HG03521 (cell line): ENCODE measurements around the gene TNFRSF13B.

Source experiments
- ATAC-seq: cut with Tn5 transposase; IDR thresholded peaks from one replicate; pipeline ENCODE4 v1.9.1; 2021; ENCODE audit warnings: mild to moderate bottlenecking, moderate library complexity; ENCODE audit not compliant: unreplicated experiment

The TNFRSF13B gene

DNA sequence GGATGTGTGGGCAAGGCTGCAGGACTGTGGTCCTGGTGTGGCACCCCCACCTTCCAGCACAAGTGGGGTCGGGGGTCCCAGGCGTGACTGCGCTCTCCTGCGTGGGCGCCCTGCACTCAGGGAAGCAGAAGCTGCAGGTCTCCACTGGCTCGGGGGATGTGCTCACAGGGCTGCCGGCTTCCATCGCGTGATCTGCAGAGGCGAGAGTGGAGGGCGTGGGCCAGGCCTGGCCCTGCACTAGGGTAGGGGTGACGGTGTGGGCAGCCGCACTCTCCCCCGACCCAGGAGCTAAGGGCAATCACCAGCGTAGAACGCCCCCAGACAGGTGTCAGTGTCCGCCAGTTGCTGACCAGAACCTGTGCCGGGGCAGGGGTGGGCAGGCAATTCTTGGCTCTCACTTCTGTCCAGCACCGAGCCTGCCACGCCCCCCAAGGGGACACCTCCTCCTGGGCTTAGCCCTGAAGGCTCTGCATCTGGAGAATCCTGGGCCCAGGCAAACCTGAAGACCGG, 32.3 kb downstream of the TNFRSF13B start:
- no peak for ATAC-seq

DNA sequence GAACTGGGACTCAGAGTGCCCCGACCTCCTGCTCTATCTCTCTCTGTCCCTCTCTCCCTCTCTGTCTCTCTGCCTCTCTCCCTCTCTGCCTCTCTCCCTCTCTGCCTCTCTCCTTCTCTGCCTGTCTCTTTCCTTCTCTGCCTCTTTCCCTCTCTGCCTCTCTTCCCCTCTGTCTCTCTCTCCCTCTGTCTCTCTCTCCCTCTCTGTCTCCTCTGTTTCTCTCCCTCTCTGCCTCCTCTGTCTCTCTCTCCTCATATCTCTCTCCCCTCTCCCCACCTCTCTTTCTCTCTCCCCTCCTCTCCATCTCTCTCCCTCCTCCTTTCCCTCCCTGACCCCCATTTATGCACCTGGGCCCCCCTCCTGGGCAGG, 32.7 kb downstream of the TNFRSF13B start:
- no peak for ATAC-seq

DNA sequence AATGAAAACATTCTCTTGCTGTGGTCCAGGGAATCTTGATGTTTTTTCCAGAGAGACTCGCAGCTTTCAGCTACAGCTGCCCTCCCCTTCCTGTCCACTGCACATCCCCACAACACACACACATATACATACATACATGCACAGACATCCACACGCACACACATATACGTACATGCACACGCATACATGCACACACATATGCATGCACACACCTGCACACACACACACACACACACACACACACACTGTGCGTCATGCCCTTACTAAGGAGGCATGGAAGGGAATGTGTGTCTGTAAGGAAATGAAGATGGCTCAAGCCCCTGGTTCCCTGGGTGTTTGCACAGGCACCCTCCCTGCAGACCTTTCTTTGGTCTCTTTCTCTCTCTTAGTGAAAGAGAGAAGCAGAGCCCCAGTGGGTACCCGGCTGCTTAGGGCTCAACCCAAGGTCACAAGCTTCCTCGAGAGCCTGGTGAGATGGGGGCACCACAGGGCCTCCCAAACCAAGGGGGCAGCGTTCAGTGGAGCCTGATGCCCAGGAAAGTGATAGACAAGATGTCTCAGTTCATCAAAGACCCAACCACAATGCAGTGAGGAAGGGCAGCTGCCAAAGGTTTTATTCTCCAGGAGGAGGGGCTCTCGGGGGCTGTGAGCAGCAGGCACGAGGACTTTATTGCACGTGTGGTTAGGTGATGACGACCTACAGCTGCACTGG, 33.3 kb downstream of the TNFRSF13B start:
- ATAC-seq = no peak

DNA sequence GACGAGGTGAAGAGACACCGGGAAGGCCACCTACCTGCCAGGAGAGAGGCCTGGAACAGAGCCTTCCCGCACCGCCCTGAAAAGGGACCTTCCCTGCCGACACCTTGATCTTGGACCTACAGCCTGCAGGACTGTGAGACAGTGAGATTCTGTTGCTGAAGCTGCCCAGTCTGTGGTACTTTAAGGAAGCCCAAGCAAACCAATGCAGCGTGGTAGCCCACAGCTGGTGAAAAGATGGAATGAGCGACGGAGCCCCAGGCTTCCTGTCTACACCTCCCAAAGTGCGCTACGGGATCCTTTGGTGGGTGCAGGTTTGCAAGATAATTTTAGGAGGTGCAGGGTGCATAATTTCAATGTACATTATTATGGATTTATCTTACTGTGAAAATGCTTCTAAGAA, 33.9 kb downstream of the TNFRSF13B start:
- ATAC-seq = no peak

DNA sequence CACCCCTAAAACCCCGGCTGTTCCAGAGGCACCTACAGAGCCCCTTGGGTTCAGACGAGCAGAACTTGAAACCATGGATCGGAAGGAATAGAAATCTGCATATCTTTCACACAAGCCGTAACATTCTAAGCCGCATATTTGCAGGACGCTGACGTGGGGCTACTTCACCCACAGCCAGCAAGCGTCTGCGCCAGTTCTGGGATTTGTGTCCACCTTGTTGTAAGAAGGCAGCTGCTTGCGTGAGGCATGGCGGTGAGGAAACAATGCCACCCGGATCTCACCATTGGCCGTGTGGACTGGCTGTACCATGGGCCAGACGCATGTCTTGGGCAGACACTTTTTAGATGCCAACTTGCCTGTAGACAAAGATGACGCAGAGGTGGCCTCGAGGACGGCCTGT, 34.5 kb downstream of the TNFRSF13B start:
- no peak for ATAC-seq

DNA sequence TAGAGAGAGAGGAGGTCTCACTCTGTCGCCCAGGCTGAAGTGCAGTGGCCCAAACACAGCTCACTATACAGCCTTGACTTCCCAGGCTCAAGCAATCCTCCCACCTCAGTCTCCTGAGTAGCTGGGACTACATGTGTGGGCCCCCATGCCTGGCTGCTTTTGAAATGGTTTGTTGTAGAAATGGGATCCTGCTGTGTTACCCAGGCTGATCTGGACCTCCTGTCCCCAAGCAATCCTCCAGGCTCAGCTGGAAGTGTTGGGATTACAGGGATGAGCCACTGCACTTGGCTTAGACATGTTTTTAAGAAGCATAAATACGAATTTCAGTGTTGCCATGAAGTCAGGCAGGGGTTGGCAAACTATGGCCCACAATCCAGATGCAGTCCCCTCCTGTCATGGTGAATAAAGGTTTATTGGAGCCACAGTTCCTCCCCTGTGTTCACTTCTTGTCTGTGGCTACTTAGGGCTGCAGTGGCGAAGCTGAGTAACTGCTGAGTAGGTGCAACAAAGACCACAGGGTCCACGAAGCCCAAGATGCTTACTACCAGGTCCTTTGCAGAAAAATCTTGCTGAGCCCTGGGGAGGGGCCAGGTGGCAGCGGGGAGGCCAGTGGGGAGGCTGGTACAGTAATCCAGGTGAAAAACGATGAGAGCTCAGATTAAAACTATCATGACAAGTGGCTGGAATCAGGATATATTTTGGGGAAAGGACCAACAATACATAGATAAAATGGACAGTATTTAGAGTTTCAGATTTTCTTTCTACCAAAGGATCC, 35.2 kb downstream of the TNFRSF13B start:
- ATAC-seq = no peak

DNA sequence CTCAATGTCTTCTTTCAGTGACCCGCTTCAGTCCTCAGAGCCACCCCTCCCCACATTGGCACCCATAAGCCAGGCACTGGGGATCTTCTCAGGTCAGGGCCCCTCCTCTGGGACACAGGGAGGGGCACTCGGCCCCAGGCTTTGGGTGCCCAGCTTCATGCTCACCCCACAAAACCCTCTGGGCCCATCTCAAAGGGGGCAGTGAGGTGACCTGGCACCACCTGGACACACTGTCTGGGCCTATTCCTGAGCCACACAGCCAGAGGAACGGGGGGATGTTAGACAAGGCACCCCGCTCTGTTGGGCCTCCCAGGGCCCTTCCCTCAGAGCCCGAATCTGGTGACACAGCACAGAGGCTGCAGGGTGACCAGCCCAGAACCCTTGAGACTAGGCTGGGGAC, 36.1 kb downstream of the TNFRSF13B start:
- ATAC-seq = no peak

DNA sequence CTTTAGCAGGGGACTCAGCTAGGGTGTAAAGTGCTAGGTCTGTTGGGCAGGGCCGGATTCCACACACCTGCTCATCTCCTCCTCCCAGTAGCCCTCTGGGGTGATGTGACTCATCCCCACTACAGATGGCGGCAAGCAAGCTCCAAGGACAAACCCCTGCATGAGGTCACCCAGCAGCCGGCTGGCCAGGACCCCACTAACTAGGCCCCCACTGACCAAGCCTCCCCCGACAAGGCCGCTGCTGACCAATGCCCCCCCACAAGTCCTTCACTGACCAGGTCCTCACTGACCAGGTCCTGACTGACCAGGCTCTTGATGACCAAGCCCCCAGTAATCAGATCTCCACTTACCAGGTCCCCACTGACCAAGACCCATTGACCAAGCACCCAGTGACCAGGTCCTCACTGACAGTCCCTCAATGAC, 36.7 kb downstream of the TNFRSF13B start:
- no peak for ATAC-seq

DNA sequence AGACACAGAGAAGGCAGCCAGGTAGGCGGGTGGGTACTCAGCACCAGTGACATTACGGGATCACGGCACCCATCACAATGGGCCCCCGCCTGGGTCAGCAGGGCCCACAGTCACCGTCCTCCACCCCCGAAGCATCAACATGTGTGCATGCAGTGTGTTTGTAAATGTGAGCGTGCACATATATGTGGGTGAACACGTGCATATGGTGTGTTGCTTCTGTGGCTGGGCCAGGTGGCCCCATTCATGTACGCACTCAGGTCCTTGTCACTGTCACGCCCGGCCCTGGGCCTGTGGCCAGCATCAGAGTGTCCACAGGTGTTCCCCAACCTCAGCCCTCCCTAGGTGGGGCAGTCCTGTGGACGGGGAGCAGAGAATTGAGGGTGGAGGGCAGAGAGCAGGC, 37.1 kb downstream of the TNFRSF13B start:
- ATAC-seq = no peak

DNA sequence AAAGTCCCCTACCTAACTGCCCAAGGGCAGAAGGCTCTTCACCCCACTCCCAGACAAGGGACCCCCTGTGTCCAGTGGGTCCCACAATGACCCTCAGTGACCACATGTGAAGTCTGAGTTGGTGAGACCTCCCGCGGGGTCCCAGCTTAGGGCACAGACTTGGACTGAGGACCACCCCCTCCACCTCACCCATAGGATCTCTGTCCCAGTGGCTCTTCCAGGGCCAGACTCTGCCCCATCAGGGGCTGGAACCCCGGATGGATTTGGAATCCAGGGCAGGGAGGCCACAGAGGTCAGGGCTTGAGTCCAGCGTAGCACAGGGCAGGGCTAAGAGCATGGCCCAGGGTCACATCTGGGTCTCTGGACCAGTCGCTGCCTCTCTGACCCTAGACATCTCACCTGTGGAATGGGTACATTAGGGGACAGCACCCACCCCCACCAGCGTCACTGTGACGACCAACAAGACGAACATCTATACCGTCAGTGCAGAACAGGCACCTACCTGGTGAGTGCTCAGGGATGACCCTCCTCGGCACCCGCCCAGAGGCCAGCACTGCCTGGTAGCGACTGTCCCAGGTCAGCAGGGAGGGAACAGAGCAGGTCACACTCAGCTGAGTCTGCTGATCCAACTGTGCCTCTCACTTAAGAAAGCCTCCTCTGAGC, 37.7 kb downstream of the TNFRSF13B start:
- ATAC-seq = no peak

DNA sequence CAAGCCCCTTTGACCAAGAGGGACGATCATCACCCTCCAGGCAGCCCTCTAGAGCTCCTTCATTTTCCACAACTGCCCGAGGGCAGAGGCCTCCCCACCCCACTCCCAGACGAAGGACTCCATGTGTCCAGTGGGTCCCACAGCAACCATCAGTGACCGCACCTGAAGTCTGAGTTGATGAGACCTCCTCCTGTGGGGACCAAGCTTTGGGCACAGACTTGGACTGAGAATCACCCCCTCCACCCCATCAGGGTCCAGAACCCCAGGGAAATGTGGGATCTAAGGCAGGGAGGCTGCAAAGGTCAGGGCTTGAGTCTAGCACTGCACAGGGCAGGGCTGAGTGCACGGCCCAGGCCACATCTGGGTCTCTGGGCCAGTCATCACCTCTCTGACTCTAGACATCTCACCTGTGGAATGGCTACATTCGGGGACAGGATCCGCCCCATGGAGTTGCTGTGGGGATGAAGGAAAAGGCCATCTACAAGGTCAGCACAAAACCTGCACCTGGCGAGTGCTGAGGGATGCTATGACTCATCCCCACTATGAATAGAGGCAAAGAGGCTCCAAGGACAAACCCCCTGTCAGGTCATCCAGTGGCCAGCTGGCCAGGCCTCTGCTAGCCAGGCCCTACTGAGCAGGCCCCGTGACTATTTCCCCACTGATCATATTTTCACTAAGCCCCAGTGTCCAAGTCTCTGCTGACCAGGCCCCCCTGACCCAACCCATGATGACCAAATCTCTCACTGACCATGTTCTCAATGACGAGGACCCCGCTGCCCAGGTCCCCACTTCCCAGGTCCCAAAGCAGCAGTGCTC, 38.4 kb downstream of the TNFRSF13B start:
- no peak for ATAC-seq

DNA sequence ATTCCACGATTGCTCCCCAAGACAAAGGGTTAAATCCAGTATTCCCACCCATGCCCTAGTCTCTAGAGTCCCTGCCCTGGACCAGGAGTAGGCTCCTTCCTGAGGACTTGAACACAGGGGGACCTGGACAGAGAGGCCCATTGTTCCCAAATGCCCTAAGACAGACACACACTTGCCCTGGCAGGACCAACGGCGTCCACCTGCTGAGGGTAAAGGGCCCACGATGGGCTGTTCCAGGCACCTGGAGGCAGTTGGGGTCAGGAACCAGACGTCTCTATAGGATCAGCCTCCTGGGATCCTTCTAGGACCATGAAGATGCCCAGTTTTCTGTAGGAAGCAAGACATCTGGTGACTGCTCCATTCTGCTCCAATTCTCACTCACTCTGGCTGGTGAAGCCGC, 39.3 kb downstream of the TNFRSF13B start:
- ATAC-seq = no peak

DNA sequence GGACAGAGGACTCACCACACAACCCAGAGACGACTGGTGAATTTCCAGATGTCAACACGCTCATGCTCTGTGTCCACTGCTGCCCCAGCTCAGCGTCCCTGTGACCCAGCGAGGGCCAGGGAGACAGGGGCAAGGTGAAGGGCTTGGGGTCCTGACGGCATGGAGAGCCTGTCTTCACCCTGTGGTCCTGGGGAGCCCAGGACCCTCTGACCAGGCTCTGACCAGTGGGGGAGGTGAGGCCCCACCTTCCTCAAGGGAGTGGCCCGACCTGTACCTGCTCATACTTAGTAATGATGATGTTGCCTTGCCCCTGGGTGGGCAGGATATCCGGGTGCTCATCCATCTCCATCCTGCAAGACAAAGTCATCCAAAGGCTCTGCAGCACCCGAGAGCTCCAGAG, 39.8 kb downstream of the TNFRSF13B start:
- ATAC-seq = no peak

DNA sequence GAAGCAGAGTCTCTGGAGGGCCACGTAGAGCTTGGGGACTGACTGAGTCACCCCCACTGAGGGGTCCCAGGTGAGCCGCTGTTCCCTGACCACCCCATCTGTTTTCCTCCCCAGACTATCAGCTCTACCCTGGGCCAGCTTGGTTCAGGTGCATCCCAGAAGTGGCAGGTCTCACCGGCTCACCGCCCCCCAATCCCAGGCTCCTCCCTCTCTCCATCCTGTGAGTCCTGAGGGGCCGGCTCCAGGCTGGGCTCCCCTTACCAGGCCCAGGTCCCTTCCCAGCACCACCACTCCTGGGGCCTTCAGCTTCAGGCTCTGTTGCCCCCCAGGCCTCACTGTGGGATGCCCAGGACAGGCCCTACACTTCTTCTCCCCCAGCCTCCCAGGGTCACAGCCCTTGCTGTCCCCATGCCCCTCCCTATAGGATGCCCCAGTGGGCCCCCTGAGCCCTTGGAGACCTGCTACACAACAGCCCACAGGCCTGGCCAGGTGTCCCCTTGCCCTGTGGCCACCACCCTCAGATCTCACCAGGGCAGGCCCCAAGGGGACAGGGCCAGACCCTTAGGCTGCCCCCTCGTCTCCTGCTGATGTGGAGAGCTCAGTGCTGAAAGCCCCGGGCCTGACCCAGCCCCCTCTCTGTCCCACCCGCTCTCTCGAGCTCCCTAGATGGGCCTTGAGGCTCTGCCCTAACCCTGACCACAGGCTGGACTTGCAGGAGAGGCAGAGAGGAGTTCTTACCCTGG, 40.4 kb downstream of the TNFRSF13B start:
- no peak for ATAC-seq

DNA sequence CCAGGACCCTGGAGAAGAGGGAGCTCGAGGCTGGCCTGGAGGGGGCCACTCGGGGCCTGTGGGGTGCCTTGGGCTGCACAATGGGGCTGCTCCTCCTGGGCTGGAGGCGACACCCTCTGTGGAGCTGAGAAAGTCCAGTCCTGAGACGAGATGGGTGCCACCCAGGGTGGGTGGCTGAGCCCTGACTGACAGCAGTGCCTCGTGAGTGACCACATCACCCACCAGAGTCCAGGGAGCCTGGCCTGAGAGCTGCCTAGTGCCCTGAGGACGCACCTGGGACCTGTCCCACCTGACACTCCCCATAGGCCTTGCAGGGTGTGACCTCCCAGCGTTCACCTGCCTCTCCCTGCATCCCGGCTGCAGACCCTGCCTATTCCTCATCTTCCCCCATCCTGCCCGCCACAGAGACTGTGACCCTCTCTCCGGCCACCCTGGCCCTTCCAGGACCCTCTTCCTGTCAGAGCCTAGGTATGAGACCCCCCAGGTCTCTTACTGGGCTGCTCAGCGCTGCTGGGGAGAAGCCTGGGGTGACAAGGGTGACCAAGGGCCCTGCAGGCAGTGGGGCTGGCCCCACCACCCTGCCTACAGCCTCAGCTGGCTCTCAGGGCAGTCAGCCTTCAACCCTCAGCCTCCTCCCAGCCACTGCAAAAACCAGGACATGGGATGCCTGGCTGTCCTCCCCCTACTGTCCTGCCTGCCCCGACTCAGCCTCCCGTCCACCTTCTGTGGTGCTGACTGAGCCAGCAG, 41.2 kb downstream of the TNFRSF13B start:
- no peak for ATAC-seq

DNA sequence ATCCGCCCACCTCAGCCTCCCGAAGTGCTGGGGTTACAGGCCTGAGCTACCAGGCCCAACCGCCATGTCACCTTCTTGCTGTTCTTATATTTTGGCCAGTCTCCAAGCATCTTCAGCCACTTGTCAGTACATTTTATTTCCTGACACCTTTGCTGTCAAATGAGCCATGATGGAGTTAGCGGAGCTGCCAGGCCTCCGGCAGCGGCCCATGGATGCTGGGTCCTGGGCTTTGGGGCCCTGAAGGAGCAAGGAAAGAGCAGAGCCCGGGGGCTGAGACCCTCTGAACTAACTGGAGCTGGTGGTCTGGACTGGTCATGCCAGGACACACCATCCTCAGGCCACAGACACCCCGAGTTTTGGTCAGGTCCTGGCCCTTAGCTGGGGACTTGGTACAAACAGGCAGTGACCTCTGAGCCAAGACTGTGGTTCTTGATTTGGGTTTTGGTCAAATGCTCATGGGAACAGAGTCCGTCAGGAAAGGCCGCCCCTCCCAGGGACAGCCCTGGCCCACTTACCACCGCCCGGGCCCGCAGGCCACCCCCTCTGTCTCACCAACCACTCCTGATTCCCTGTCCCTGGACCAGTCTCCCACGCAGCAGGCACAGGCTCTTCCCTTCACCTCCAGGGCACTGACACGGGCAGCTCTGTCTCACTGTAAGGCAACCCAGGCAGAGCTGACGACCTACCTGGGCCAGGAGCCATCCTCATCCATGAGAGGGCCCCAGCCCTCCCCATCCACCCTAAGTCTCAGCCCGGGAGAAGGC, 42.0 kb downstream of the TNFRSF13B start:
- ATAC-seq = no peak

DNA sequence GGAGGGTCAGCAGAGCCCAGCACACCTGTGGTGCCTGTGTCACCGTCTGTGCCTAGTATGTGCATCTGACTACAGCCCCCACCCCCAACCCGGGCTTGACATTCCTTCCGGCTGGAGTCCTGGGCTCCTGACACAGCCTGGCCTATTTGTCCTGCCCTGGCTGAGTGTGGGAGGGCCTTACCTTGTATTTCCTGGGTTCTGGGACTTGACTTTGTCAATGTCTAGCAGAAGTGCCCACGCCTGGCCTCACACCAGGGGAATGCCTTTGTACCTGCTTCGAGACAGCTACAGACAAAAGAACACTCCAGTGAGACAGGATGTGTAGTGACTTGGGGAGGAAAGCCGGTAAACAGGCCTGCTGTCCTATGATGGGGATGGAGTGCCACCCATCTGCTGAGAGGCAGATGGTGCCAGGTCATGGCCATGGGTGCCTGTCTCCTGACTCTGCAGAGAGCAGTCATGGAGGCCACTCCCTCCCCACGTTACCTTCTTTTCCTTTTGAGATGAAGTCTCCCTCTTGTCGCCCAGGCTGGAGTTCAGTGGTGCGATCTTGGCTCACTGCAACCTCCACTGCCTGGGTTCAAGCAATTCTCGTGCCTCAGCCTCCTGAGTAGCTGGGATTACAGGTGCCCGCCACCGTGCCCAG, 42.8 kb downstream of the TNFRSF13B start:
- no peak for ATAC-seq

DNA sequence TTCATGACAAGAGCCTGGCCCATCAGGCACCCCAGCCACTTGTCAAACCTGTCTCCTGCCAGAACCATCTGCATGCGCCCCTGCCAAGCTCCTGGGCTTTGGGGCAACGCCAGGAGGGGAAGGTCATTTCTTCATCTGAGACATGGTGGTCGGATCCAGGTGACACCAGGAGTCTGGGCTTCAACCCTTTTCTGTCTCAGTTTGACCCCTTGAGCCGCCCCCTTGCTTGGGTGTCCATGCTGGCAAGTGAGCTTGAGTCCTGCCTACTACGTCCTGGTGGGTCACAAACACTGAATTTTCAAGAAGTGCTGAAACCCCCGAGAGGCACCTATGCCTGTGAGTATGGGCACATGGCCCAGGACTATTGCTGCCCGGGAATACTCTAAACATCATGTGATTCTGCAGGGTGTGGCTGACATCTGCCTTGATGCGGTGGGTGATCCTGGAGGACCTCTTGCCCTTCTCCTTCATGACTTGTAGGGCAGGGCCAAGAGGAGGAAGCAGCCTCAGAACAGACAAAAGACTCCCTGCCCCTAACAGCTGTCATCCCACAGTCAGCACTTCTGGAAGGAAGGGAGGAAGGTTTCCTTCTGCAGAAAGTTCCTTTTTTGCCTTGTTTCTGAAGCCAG, 43.4 kb downstream of the TNFRSF13B start:
- ATAC-seq = no peak
